Fibroblast of villous mesenchyme (primary cell): ENCODE measurements around the gene SLC16A2. TPM values are rescaled to one million over a fixed set of nuclear protein-coding genes. Genes with fewer than 3 reads are reported as not detected.

ENCODE experiments used
- DNase-seq: peaks from one replicate; pipeline ENCODE4 v3.0.0-alpha.2; 2010; ENCODE audit warnings: low read depth
- H3K4me3 ChIP-seq: 2 replicates; pipeline ENCODE4 v1.5.1; 2011; ENCODE audit warnings: low read depth, mild to moderate bottlenecking, low read length
- small RNA-seq: library from RNA; depleted of rRNA; stranded (forward); fragments of <200 nt; gene quantifications from one replicate; pipeline ENCODE3, GENCODE V24; 2012
- total RNA-seq: library from RNA; depleted of rRNA; stranded (reverse); fragments of >200 nt; gene quantifications from 2 replicates; pipeline ENCODE4 v1.2.3, GENCODE V29; 2012
- TF ChIP-seq, protein P1 (sequence below): IDR thresholded peaks from 2 replicates; pipeline ENCODE4 v1.5.1; 2012; ENCODE audit warnings: low read depth, mild to moderate bottlenecking, low read length; ENCODE audit not compliant: insufficient read depth

SLC16A2 gene
- total RNA-seq, 1 donor: 10.8 TPM

DNA sequence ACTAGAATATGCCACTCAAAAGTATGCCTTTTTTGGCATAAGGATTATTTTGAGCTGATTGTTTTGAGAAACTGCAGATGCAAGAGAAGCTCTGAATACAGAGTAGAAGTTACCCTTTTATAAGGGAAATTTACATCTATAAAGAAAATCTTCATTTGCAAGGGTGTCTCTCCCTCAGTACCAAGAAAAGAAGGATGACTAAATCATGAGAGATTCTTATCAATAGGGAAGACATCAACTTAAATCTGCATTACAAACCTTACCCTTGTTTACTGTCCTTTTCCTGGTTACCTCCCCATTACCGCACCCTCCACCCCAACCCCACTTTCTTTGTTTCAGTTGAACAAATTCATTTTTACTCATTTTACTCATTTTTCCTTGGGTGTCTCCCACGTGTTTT is 130.6 kb downstream of the SLC16A2 start:
- no peak for DNase-seq
- TF ChIP-seq, protein P1, sequence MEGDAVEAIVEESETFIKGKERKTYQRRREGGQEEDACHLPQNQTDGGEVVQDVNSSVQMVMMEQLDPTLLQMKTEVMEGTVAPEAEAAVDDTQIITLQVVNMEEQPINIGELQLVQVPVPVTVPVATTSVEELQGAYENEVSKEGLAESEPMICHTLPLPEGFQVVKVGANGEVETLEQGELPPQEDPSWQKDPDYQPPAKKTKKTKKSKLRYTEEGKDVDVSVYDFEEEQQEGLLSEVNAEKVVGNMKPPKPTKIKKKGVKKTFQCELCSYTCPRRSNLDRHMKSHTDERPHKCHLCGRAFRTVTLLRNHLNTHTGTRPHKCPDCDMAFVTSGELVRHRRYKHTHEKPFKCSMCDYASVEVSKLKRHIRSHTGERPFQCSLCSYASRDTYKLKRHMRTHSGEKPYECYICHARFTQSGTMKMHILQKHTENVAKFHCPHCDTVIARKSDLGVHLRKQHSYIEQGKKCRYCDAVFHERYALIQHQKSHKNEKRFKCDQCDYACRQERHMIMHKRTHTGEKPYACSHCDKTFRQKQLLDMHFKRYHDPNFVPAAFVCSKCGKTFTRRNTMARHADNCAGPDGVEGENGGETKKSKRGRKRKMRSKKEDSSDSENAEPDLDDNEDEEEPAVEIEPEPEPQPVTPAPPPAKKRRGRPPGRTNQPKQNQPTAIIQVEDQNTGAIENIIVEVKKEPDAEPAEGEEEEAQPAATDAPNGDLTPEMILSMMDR: no peak
- H3K4me3 ChIP-seq: no peak overlapping the region

DNA sequence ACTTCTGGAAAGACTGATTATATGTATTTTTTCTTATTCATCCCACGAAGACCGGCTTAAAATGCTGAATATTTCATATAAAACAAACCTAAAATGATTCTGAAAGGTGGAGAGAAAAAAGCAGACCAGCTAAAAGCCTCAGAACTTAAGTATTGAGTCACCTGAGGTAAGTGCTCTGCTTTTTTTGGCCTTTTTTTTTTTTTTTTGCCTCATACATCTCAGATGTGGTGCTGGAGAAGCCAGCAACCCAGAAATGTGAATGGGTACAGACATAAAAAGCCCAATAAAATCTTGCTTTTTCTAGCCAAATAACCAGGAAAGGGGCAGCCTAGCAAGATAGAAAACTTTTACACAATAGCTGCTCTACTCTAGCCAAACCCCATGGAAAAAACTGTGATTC is 136.1 kb downstream of the SLC16A2 start:
- no peak overlapping the region for H3K4me3 ChIP-seq
- no peak for DNase-seq
- TF ChIP-seq, protein P1: no peak

DNA sequence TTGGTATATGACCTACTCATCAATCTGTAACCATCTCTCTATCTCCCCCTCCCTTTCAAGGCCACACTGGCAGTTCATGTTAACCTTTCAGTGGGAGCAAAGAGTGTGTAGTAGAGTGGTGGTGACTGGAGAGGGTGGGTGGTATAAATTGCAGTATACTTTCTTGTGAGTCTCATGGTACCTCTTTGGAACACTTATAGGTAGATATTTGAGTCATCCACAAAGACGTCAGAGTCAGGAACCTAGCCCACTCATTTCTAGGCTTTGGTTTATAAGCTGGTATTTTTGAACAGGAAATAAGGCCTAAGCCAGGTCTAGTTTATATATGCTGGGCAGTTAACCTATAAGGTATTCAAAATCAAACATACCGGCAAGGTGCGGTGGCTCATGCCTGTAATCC is 156.8 kb downstream of the SLC16A2 start:
- DNase-seq: no peak
- TF ChIP-seq, protein P1: no peak
- H3K4me3 ChIP-seq: no peak overlapping the region

DNA sequence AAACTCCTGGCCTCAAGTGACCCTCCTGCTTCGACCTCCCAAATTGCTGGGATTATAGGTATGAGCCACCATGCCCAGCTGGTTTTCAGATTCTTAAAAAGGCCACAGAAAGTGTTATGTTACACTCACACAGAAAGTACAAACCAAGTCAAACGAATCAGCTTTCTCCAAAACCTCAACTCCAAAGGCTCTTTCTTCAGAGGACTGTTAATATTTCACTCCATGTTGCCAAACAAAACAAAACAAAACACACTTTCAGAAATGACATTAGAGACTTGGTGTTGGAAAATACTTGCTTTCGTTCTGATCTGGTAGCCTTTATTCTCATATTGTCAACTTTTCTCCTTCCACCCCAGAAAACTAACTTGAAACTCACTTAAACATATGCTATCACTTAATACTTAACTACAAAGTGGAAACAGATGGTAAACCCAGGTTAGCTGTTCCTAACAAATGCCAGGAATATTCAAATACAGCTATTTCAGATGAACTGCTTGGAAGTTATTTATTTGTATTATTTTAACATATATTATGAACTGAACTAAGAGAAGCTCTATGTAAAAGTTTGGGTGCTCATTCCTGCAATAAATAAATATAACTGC is 158.4 kb downstream of the SLC16A2 start:
- H3K4me3 ChIP-seq: no peak overlapping the region
- peak; percentile 16 for DNase-seq
- TF ChIP-seq, protein P1: no peak

Small RNAs within 50 kb of the gene (small RNA-seq; reads per million reads assigned to genes)
- not detected for gene RN7SL790P

Other genes starting within 250 kb of the SLC16A2 start
- not detected in 2 replicates for gene ZCCHC13, start 117.3 kb upstream of the SLC16A2 start, total RNA-seq
- 49.3 and 76.9 TPM in 2 replicates for gene RLIM, start 193.1 kb downstream of the SLC16A2 start, total RNA-seq